Neural cell (in vitro differentiated cells): Measurements from ENCODE around the gene ADGRB3. TPM values are rescaled to one million over a fixed set of nuclear protein-coding genes. Genes with fewer than 3 reads are reported as not detected.

ENCODE experiments used
- H2AFZ ChIP-seq: fragments of 200-600, 300-800 bp; sonication (generic), shearing (Covaris generic); 2 replicates; pipeline ENCODE4 v1.6.0; 2014; ENCODE audit warnings: low read depth, mild to moderate bottlenecking, antibody characterized with exemption, low read length, moderate library complexity
- H3F3A ChIP-seq: fragments of 200-600 bp; shearing (Covaris generic); 2 replicates; pipeline ENCODE4 v1.6.1; 2016; ENCODE audit warnings: mild to moderate bottlenecking, moderate library complexity, mixed read lengths, antibody characterized with exemption, low read length; ENCODE audit not compliant: insufficient read depth, poor library complexity, severe bottlenecking
- H3K27ac ChIP-seq: fragments of 200-600, 300-800 bp; sonication (generic), shearing (Covaris generic); 2 replicates; pipeline ENCODE4 v1.5.1; 2014; ENCODE audit warnings: mild to moderate bottlenecking, low read length, moderate library complexity
- H3K27me3 ChIP-seq: fragments of 300-800, 200-600 bp; sonication (generic), shearing (Covaris generic); 2 replicates; pipeline ENCODE4 v1.6.0; 2014; ENCODE audit warnings: mild to moderate bottlenecking, low read depth, low read length, moderate library complexity; ENCODE audit not compliant: insufficient read depth
- H3K36me3 ChIP-seq: fragments of 300-800, 200-600 bp; sonication (generic), shearing (Covaris generic); 2 replicates; pipeline ENCODE4 v1.5.1; 2014; ENCODE audit warnings: mild to moderate bottlenecking, antibody characterized with exemption, low read length, moderate library complexity; ENCODE audit not compliant: insufficient read depth
- H3K4me2 ChIP-seq: fragments of 300-800, 200-600 bp; sonication (generic), shearing (Covaris generic); 2 replicates; pipeline ENCODE4 v1.6.0; 2014; ENCODE audit warnings: mild to moderate bottlenecking, low read length
- H3K4me3 ChIP-seq: fragments of 300-800, 200-600 bp; sonication (generic), shearing (Covaris generic); 2 replicates; pipeline ENCODE4 v1.5.1; 2014; ENCODE audit warnings: mild to moderate bottlenecking, low read length, moderate library complexity
- H3K79me2 ChIP-seq: fragments of 200-600 bp; shearing (Covaris generic); replicated peaks from 2 replicates; pipeline ENCODE4 v1.6.0; 2014; ENCODE audit warnings: mild to moderate bottlenecking, low read length, moderate library complexity; ENCODE audit not compliant: insufficient read depth
- H3K9ac ChIP-seq: fragments of 300-800, 200-600 bp; sonication (generic), shearing (Covaris generic); 2 replicates; pipeline ENCODE4 v1.6.1; 2016; ENCODE audit warnings: mild to moderate bottlenecking, low read length, mixed read lengths
- H3K9me2 ChIP-seq: fragments of 200-600 bp; shearing (Covaris generic); 2 replicates; pipeline ENCODE4 v1.6.1; 2016; ENCODE audit warnings: mild to moderate bottlenecking, low read length, mixed read lengths; ENCODE audit not compliant: insufficient read depth
- H3K9me3 ChIP-seq: fragments of 200-600, 300-800 bp; sonication (generic), shearing (Covaris generic); 2 replicates; pipeline ENCODE4 v1.6.1; 2016; ENCODE audit warnings: mild to moderate bottlenecking, mixed run types, low read length, moderate library complexity, mixed read lengths
- H4K20me1 ChIP-seq: fragments of 200-600 bp; shearing (Covaris generic); 2 replicates; pipeline ENCODE4 v1.6.1; 2016; ENCODE audit warnings: mild to moderate bottlenecking, mixed run types; ENCODE audit not compliant: insufficient read depth
- CTCF ChIP-seq: fragments of 450-650 bp; IDR thresholded peaks from 2 replicates; pipeline ENCODE4 v1.5.1; 2014; ENCODE audit warnings: antibody characterized with exemption, mild to moderate bottlenecking, moderate library complexity; ENCODE audit not compliant: poor library complexity, severe bottlenecking
- EP300 ChIP-seq: fragments of 450-650 bp; conservative IDR thresholded peaks from 2 replicates; pipeline ENCODE4 v1.6.1; 2014; ENCODE audit warnings: antibody characterized with exemption, mild to moderate bottlenecking, moderate library complexity; ENCODE audit not compliant: poor library complexity, severe bottlenecking
- EZH2 ChIP-seq: fragments of 200-600, 300-800 bp; shearing (Covaris generic), sonication (generic); IDR thresholded peaks from 2 replicates; pipeline ENCODE4 v1.6.1; 2014; ENCODE audit warnings: antibody characterized with exemption, low read length, borderline replicate concordance, mild to moderate bottlenecking; ENCODE audit not compliant: insufficient read depth, poor library complexity, severe bottlenecking
- MXI1 ChIP-seq: fragments of 450-650 bp; conservative IDR thresholded peaks from 2 replicates; pipeline ENCODE4 v1.6.1; 2014; ENCODE audit warnings: antibody characterized with exemption, mild to moderate bottlenecking; ENCODE audit not compliant: poor library complexity, severe bottlenecking
- POLR2AphosphoS5 ChIP-seq: IDR thresholded peaks from 2 replicates; pipeline ENCODE4 v1.6.1; 2012
- RAD21 ChIP-seq: fragments of 450-650 bp; conservative IDR thresholded peaks from 2 replicates; pipeline ENCODE4 v1.6.1; 2014; ENCODE audit warnings: antibody characterized with exemption, mild to moderate bottlenecking, moderate library complexity
- REST ChIP-seq: IDR thresholded peaks from 2 replicates; pipeline ENCODE4 v1.6.1; 2012; ENCODE audit warnings: borderline replicate concordance
- SMC3 ChIP-seq: fragments of 450-650 bp; conservative IDR thresholded peaks from 2 replicates; pipeline ENCODE4 v1.6.1; 2014; ENCODE audit warnings: antibody characterized with exemption, mild to moderate bottlenecking, moderate library complexity; ENCODE audit not compliant: poor library complexity
- TAF1 ChIP-seq: IDR thresholded peaks from 2 replicates; pipeline ENCODE4 v1.6.1; 2012; ENCODE audit warnings: low read depth
- polyA plus RNA-seq: library from polyadenylated mRNA; depleted of rRNA; stranded (reverse); fragments of >200 nt; gene quantifications from 2 replicates; pipeline ENCODE4 v1.2.3, GENCODE V29; 2014

The ADGRB3 gene
- polyA plus RNA-seq, 1 donor from 2014 or later = 66.5 TPM

- no peak for TF ChIP-seq RAD21
- TF ChIP-seq TAF1 = no peak
- no peak for TF ChIP-seq CTCF
- no peak for TF ChIP-seq EP300
- no peak for TF ChIP-seq EZH2
- TF ChIP-seq MXI1 = no peak
- TF ChIP-seq POLR2AphosphoS5 = no peak
- TF ChIP-seq SMC3 = no peak
- no peak for TF ChIP-seq REST
- no peak overlapping the region for H3K27ac ChIP-seq
- no peak overlapping the region for H2AFZ ChIP-seq
- H3K9me3 ChIP-seq = no peaks in the 10 kb centered on the region
- no peak overlapping the region for H3K4me3 ChIP-seq
- H4K20me1 ChIP-seq = no peaks in the 10 kb centered on the region
- H3K4me2 ChIP-seq = no peak overlapping the region
- H3K9me2 ChIP-seq = no peaks in the 10 kb centered on the region
- no peaks in the 10 kb centered on the region for H3K27me3 ChIP-seq
- no peak overlapping the region for H3K9ac ChIP-seq
- no peaks in the 10 kb centered on the region for H3K36me3 ChIP-seq
- H3K79me2 ChIP-seq = no peaks in the 10 kb centered on the region
- no peaks in the 10 kb centered on the region for H3F3A ChIP-seq
Observed at GRCh38 chr6:69305456-69305855, 670.4 kb downstream of the ADGRB3 start.

- no peaks in the 10 kb centered on the region for H3K9me3 ChIP-seq
- H3K4me2 ChIP-seq = no peak overlapping the region
- no peaks in the 10 kb centered on the region for H3K27me3 ChIP-seq
- H3K27ac ChIP-seq = no peak overlapping the region
- H3K36me3 ChIP-seq = no peaks in the 10 kb centered on the region
- no peak overlapping the region for H3K9ac ChIP-seq
- peaks cover 2% of the 10 kb centered on the region for H3F3A ChIP-seq
- H3K9me2 ChIP-seq = no peaks in the 10 kb centered on the region
- no peaks in the 10 kb centered on the region for H3K79me2 ChIP-seq
- no peak overlapping the region for H2AFZ ChIP-seq
- no peak for TF ChIP-seq POLR2AphosphoS5
- H3K4me3 ChIP-seq = no peak overlapping the region
- no peaks in the 10 kb centered on the region for H4K20me1 ChIP-seq
Observed at GRCh38 chr6:69308584-69308983, 673.5 kb downstream of the ADGRB3 start.

GRCh38 chr6:69311888-69312287, 676.8 kb downstream of the ADGRB3 start:
- H3K27ac ChIP-seq = no peak overlapping the region
- no peak for TF ChIP-seq RAD21
- no peak for TF ChIP-seq EP300
- TF ChIP-seq REST = no peak
- TF ChIP-seq TAF1 = no peak
- TF ChIP-seq SMC3 = no peak
- no peak for TF ChIP-seq CTCF
- TF ChIP-seq MXI1 = no peak
- no peak for TF ChIP-seq POLR2AphosphoS5
- no peak overlapping the region for H3K4me2 ChIP-seq
- H2AFZ ChIP-seq = no peak overlapping the region
- no peaks in the 10 kb centered on the region for H4K20me1 ChIP-seq
- no peaks in the 10 kb centered on the region for H3K9me3 ChIP-seq
- H3K9ac ChIP-seq = no peak overlapping the region
- H3K27me3 ChIP-seq = no peaks in the 10 kb centered on the region
- H3K36me3 ChIP-seq = no peaks in the 10 kb centered on the region
- peaks cover 4% of the 10 kb centered on the region for H3F3A ChIP-seq
- H3K4me3 ChIP-seq = no peak overlapping the region
- no peaks in the 10 kb centered on the region for H3K79me2 ChIP-seq
- H3K9me2 ChIP-seq = no peaks in the 10 kb centered on the region
